ENCODE data around the gene GAB3.

DNA sequence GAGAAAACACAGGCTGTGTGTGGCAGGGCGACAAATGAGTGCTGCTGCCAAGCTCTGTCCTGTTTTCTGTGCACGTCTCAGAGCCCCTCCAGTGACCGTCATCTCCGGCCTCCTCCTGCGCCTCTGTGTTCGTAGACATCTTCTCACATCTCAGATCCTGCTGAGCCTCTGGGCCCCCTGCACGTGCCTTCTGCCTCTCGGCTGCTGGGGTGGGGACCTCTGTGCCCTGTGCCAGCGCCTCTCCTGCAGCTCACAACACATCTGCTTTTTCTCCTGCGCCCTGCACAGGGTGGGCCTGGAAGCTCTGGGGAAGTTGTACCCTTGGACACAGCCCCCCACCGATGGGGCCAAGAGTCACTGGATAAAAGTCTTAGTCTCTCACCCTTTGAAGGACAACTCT is 95.1 kb downstream of the GAB3 start:
- TF ChIP-seq RFX5 (IDR thresholded peaks at IDR 0.05) (no peak), KDM5A (IDR thresholded peaks at IDR 0.05) (no peak), NFE2L2 (conservative IDR thresholded peaks at IDR 0.05; ENCODE audit: low read length) (no peak), CHD2 (IDR thresholded peaks at IDR 0.05; ENCODE audit: low read length, partially characterized antibody) (no peak), EP300 (IDR thresholded peaks at IDR 0.05) (no peak), JUN (IDR thresholded peaks at IDR 0.05) (no peak), RAD21 (conservative IDR thresholded peaks at IDR 0.05 in 1 of 2, IDR thresholded peaks at IDR 0.05 in 1 of 2) (no peak)
- TF ChIP-seq, protein P1, sequence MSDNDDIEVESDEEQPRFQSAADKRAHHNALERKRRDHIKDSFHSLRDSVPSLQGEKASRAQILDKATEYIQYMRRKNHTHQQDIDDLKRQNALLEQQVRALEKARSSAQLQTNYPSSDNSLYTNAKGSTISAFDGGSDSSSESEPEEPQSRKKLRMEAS (IDR thresholded peaks at IDR 0.05) = no peak
- TF ChIP-seq, protein P2, sequence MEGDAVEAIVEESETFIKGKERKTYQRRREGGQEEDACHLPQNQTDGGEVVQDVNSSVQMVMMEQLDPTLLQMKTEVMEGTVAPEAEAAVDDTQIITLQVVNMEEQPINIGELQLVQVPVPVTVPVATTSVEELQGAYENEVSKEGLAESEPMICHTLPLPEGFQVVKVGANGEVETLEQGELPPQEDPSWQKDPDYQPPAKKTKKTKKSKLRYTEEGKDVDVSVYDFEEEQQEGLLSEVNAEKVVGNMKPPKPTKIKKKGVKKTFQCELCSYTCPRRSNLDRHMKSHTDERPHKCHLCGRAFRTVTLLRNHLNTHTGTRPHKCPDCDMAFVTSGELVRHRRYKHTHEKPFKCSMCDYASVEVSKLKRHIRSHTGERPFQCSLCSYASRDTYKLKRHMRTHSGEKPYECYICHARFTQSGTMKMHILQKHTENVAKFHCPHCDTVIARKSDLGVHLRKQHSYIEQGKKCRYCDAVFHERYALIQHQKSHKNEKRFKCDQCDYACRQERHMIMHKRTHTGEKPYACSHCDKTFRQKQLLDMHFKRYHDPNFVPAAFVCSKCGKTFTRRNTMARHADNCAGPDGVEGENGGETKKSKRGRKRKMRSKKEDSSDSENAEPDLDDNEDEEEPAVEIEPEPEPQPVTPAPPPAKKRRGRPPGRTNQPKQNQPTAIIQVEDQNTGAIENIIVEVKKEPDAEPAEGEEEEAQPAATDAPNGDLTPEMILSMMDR (IDR thresholded peaks at IDR 0.05) = no peak
- TF ChIP-seq, protein P3, sequence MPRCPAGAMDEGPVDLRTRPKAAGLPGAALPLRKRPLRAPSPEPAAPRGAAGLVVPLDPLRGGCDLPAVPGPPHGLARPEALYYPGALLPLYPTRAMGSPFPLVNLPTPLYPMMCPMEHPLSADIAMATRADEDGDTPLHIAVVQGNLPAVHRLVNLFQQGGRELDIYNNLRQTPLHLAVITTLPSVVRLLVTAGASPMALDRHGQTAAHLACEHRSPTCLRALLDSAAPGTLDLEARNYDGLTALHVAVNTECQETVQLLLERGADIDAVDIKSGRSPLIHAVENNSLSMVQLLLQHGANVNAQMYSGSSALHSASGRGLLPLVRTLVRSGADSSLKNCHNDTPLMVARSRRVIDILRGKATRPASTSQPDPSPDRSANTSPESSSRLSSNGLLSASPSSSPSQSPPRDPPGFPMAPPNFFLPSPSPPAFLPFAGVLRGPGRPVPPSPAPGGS (IDR thresholded peaks at IDR 0.05) = no peak
- TF ChIP-seq, protein P4, sequence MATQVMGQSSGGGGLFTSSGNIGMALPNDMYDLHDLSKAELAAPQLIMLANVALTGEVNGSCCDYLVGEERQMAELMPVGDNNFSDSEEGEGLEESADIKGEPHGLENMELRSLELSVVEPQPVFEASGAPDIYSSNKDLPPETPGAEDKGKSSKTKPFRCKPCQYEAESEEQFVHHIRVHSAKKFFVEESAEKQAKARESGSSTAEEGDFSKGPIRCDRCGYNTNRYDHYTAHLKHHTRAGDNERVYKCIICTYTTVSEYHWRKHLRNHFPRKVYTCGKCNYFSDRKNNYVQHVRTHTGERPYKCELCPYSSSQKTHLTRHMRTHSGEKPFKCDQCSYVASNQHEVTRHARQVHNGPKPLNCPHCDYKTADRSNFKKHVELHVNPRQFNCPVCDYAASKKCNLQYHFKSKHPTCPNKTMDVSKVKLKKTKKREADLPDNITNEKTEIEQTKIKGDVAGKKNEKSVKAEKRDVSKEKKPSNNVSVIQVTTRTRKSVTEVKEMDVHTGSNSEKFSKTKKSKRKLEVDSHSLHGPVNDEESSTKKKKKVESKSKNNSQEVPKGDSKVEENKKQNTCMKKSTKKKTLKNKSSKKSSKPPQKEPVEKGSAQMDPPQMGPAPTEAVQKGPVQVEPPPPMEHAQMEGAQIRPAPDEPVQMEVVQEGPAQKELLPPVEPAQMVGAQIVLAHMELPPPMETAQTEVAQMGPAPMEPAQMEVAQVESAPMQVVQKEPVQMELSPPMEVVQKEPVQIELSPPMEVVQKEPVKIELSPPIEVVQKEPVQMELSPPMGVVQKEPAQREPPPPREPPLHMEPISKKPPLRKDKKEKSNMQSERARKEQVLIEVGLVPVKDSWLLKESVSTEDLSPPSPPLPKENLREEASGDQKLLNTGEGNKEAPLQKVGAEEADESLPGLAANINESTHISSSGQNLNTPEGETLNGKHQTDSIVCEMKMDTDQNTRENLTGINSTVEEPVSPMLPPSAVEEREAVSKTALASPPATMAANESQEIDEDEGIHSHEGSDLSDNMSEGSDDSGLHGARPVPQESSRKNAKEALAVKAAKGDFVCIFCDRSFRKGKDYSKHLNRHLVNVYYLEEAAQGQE (IDR thresholded peaks at IDR 0.05) = no peak

All from A549 (cell line).